Activated CD4-positive, alpha-beta T cell treated with anti-CD3 and anti-CD28 coated beads for 24 hours (primary cell): Measurements from ENCODE around the gene OR51V1.
"Not testable (repeated sequence)": the region's sequence is repeated elsewhere in the genome, so short reads cannot be mapped to it uniquely, and the experiment has no call there.

Source experiments
- DNase-seq, 2 donors: peaks; one replicate each; pipeline ENCODE4 v3.0.0-alpha.2; 2020; ENCODE audit warnings: low read depth in 2 of 2

The OR51V1 gene

DNA sequence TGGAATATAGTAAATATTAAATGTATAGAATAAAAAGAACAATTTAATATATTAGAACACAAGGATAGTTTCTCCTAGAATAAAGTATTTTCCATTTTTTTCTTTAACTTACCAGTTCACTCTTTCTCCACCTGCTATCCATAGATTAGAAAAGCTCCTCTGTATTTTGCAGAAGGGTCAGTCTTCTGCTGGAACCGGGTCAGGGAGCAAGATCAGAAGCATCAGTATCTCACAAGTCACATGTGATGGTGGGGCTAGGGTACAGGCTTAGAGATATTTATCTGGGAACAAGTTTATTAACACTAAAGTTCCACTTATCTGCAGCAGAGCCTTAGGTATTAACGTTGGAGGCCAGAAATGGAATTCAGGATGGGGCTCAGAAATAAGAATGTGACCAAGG is 28.6 kb downstream of the OR51V1 start:
- no peak for DNase-seq

DNA sequence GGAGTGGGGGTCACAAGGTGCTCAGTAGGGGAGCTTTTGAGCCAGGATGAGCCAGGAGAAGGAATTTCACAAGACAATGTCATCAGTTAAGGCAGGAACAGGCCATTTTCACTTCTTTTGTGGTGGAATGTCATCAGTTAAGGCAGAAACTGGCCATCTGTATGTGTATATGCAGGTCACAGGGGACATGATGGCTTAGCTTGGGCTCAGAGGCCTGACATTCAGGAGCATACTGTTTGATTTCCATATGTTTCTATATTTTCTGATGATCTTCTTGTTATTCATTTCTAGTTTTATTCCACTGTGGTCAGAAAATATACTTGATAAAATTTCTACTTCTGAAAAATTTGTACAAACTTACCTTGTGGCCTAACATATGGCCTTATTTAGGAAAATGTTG is 34.6 kb downstream of the OR51V1 start:
- not testable (repeated sequence) for DNase-seq

DNA sequence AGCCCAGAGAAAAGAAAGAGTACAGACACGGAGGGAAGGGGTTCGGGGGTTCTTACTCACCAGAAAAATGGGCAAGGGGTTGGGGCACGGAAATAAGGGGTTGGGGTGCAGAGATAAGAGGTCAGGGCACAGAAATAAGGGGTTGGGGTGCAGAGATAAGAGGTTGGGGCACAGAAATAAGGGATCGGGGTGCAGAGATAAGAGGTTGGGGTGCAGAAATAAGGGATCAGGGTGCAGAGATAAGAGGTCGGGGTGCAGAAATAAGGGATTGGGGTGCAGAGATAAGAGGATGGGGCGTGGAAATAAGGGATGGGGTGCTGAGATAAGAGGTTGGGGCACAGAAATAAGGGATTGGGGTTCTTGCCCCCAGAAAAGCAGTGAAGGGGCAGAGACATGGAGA is 35.7 kb downstream of the OR51V1 start:
- not testable (repeated sequence) for DNase-seq

DNA sequence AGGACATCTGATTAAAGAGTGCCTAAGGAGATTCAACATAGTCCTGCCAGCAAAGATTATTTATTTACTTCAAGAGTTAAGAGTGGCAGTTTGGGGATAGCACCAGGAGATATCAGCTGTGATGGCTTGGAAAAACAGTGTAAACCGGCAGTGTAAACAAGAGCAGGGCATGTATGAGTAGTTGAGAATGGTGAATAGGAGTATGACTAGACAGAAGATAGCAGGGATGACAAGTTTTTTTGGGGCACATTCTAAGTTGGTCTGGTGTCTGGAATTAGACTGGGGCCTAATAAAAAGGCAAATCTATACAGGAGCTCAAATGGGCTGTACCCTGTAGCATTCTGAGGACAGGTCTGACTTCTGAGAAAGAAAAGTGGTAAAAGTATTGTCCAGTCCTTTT is 39.4 kb downstream of the OR51V1 start:
- not testable (repeated sequence) for DNase-seq

DNA sequence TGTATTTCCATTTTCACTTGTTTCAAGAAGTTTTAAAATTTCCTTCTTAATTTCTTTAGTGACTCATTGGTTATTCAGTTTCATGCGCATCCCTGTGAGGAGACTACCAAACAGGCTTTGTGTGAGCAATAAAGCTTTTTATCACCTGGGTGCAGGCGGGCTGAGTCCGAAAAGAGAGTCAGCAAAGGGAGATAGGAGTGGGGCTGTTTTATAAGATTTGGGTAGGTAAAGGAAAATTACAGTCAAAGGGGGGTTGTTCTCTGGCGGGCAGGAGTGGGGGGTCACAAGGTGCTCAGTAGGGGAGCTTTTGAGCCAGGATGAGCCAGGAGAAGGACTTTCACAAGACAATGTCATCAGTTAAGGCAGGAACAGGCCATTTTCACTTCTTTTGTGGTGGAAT is 40.3 kb downstream of the OR51V1 start:
- DNase-seq: not testable (repeated sequence)

DNA sequence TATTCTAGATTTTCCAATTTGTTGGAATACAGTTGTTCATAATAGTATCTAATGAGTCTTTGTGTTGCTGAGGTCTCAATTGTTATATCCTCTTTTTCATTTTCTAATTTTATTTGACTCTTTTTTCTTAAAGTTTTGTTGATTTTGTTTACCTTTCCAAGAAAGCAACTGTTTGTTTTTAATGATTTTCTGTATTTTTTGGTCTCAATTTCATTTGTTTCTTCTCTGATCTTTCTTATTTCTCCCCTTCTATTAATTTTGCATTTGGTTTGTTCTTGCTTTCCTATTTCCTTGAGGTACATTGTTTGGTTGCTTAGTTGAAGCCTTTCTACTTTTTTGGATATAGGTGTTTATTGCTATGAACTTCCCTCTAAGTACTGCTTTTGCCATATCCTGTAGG is 40.7 kb downstream of the OR51V1 start:
- no peak for DNase-seq

DNA sequence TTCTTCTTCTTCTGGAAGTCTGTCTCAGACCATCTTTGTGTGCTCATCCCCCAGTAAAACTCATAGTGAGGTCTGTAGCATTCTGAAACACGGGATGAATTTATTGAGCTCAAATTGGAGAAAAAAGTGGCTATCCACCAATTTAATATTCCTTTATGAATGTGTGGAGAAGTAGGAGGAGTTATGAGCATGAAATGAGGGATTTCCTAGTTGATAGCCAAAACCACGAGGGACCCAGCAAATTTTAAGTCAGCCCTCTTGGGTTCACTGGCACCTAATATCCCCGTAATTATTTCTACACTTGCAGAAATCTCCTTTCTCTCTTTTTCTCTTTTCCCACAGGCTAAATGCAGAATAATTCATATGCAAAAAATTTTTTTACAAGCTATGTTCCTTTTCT is 45.8 kb downstream of the OR51V1 start, which contains the start of gene OR52A1:
Gene OR52A1, minus strand, starts transcription at position 101 of the 400 bp plus-strand sequence. CDS start 2,388 bp downstream, outside the sequence.
- DNase-seq: no peak

DNA sequence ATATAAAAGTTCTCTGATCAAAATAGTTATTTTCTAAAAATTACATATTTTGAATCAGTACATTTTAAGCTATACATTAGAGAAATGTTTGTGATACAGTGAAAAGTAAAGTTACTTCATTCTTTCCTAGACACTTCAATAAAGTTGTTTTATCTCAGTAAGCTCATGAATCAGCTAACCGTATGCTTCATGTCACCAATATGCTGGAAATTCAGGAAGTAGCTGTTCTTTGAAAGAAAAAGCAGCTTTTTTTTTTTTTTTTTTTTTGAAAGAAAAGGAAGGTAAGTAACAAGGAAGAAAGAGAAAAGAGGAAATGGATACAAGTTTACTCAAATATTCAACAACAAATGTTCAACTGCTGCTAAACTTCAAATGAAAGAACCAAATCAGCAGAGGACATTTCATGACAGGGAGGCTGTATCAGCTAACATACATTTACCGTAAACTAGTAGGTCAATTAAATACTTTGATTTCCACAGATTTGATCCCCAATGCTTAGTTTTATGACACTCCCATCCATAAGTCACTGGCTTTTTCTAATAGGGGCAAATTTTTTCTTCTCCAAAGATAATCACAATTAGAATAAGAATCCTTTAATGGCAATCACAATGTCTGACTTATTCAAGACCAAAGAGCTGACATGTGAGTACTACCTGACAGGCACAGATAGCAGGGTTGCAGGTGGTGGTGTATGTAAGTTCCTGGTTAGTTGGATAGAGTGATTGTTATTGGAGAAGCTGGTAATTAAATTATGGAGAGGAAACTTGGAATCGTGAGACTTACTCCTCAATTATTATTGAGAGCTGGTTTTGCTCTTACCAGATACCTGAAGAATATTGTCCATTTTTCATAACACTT is 46.7 kb downstream of the OR51V1 start:
- DNase-seq: no peak

DNA sequence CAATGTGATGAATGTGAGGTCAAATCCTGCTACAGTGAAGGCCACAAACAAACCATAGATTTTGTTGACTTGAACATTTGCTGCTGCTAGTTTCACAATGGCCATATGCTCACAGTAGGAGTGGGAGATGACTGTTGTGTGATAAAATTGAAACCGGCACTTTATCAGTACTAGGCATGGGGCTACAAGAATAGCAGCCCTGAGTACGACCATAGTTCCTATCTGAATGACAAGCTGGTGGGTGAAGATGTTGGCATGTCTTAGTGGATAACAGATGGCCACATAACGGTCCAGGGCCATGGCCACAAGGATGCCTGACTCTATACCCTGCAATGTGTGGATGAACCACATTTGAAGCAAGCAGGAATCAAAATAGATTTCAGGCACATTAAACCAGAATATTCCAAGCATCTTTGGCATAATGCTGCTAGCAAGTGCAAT is 48.7 kb downstream of the OR51V1 start:
- no peak for DNase-seq
